IPS-15b (cell line): ENCODE results near the gene GPC6.
"Not testable (repeated sequence)": the region's sequence is repeated elsewhere in the genome, so short reads cannot be mapped to it uniquely, and the experiment has no call there.

Experiments
- H3K27me3 ChIP-seq: one replicate; pipeline ENCODE4 v1.6.1; 2013; ENCODE audit warnings: low read length; ENCODE audit not compliant: control insufficient read depth, insufficient read depth
- H3K36me3 ChIP-seq: one replicate; pipeline ENCODE4 v1.6.1; 2013; ENCODE audit warnings: low read length; ENCODE audit not compliant: control insufficient read depth, insufficient read depth
- H3K4me1 ChIP-seq: one replicate; pipeline ENCODE4 v1.6.1; 2013; ENCODE audit warnings: mild to moderate bottlenecking, low read length; ENCODE audit not compliant: control insufficient read depth, insufficient read depth
- H3K4me3 ChIP-seq: one replicate; pipeline ENCODE4 v1.5.1; 2013; ENCODE audit warnings: low read depth, low read length
- H3K9ac ChIP-seq: one replicate; pipeline ENCODE4 v1.6.1; 2013; ENCODE audit warnings: low read depth, mild to moderate bottlenecking, low read length
- H3K9me3 ChIP-seq: one replicate; pipeline ENCODE4 v1.6.1; 2013; ENCODE audit warnings: mild to moderate bottlenecking, low read length; ENCODE audit not compliant: control insufficient read depth, insufficient read depth

Gene GPC6

GRCh38 chr13:94343687-94344086, 1117.1 kb downstream of the GPC6 start:
- H3K36me3 ChIP-seq, H3K4me3 ChIP-seq, H3K9ac ChIP-seq, H3K9me3 ChIP-seq, H3K27me3 ChIP-seq: not testable (repeated sequence)
- peaks cover 10% of the 10 kb centered on the region for H3K4me1 ChIP-seq

- H3K9ac ChIP-seq = no peak overlapping the region
- H3K4me3 ChIP-seq = no peak overlapping the region
- no peaks in the 10 kb centered on the region for H3K36me3 ChIP-seq
- H3K27me3 ChIP-seq = no peaks in the 10 kb centered on the region
- no peaks in the 10 kb centered on the region for H3K9me3 ChIP-seq
- H3K4me1 ChIP-seq = peaks cover 10% of the 10 kb centered on the region
Measured at GRCh38 chr13:94344126-94344818, 1117.7 kb downstream of the GPC6 start.

DNA sequence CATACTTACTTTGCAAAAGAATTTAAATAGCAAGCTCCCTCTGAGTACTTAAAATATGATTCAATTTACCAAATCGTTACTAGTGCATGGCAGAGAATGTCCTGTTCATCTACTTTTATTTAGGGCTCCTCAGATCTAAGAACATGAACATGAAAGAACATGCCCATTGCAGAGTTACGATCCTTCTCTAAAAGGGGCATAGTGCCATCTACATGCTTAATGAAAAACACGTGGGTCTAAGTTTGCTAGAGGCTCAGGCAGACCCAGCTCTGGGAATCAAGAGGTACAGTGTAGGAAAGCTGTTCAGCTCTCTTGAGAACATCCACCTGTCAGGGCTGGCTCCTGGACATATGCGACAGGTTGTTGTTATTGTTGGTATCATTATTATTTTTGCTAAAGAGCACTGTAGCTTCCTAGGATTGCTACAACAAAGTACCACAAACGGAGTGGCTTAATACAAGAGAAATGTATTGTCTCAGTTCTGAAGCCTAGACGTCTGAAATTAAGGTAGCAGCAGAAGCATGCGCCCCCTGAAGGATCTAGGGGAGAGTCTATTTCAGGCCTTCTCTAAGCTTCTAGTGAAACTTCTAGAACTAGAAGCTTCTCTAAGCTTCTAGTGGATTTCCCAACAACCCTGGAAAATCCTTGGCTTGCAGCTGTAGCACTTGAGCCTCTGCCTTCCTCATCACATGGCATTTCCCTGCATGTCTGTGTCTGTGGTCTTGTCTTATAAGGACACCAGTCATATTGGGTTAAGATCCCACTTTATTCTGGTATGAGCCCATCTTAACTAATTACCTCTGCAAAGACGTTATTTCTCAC, 1119.0 kb downstream of the GPC6 start:
- Histone ChIP-seq H3K9ac (no peak overlapping the region), H3K4me3 (no peak overlapping the region), H3K27me3 (no peaks in the 10 kb centered on the region), H3K36me3 (no peaks in the 10 kb centered on the region), H3K4me1 (peaks cover 10% of the 10 kb centered on the region), H3K9me3 (no peaks in the 10 kb centered on the region)

- H3K36me3 ChIP-seq = no peaks in the 10 kb centered on the region
- H3K4me1 ChIP-seq = peaks cover 10% of the 10 kb centered on the region
- no peak overlapping the region for H3K4me3 ChIP-seq
- H3K27me3 ChIP-seq = no peaks in the 10 kb centered on the region
- H3K9me3 ChIP-seq = no peaks in the 10 kb centered on the region
- no peak overlapping the region for H3K9ac ChIP-seq
Measured at GRCh38 chr13:94346261-94347019, 1119.8 kb downstream of the GPC6 start.

DNA sequence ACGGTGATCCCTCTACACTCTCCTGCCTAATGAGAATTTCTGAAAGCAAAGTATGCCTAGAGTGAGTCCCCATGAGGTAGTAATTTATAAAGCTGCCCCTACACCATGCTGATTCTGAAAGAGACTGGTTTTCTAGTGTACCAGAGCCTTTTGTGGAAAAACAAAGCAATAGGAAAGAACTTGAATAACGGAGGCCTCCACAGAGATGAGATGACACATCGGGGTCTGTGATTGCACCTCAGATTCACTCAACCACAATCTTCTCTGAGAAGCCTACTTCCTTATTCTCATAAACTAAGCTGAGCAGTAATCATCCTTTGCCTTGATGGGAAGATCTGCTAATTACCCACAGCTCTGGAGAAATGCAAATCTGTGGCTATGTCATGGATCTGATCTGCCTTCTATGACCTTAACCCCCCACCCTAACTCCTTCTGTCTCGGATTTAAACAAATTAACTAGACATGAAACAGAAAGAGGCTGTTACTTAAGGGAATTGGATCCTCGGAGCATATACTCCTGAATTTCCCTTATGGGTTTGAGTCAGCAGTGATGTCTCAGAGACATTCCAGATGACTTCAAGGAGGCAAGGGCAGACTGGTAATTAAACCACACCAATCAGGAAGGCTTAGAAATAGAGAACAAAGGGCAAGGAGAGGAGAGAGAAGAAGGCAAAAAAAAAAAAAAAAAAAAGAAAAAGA, 1124.8 kb downstream of the GPC6 start:
- no peaks in the 10 kb centered on the region for H3K4me1 ChIP-seq
- no peak overlapping the region for H3K4me3 ChIP-seq
- H3K36me3 ChIP-seq = no peaks in the 10 kb centered on the region
- H3K27me3 ChIP-seq = no peaks in the 10 kb centered on the region
- no peak overlapping the region for H3K9ac ChIP-seq
- no peaks in the 10 kb centered on the region for H3K9me3 ChIP-seq

- no peak overlapping the region for H3K9ac ChIP-seq
- H3K36me3 ChIP-seq = no peaks in the 10 kb centered on the region
- no peaks in the 10 kb centered on the region for H3K27me3 ChIP-seq
- H3K9me3 ChIP-seq = no peaks in the 10 kb centered on the region
- no peaks in the 10 kb centered on the region for H3K4me1 ChIP-seq
- H3K4me3 ChIP-seq = no peak overlapping the region
Measured at GRCh38 chr13:94352057-94352456, 1125.5 kb downstream of the GPC6 start.

DNA sequence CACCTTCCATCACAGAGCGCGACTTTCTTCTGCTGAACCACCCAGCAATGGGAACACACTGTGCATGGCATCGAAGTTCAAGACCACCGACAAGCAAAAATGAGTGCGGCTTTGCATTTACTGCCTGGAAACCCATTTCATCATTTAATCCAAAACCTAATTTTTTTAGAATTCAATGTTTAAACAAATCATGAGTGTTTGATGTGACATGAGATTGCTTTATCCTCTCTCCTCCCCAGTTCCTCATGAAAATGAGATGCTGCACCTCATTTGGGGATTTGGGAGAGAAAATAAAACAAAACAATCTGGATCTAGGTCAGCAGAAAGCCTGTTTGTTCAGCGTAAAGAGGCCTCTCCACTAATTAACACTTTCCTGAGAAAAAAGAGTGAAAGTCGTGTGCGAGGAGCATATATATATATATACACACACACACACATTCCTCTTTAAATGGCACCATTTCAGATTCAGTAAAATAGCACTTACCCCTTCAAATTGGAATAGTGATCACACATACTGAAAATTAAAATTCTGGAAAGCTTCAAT, 1126.6 kb downstream of the GPC6 start:
- no peaks in the 10 kb centered on the region for H3K4me1 ChIP-seq
- no peak overlapping the region for H3K9ac ChIP-seq
- H3K36me3 ChIP-seq = no peaks in the 10 kb centered on the region
- H3K9me3 ChIP-seq = no peaks in the 10 kb centered on the region
- H3K27me3 ChIP-seq = no peaks in the 10 kb centered on the region
- no peak overlapping the region for H3K4me3 ChIP-seq

- Histone ChIP-seq H3K9ac (no peak overlapping the region), H3K9me3 (no peaks in the 10 kb centered on the region), H3K4me3 (no peak overlapping the region), H3K36me3 (no peaks in the 10 kb centered on the region), H3K4me1 (no peaks in the 10 kb centered on the region), H3K27me3 (no peaks in the 10 kb centered on the region)
Measured at GRCh38 chr13:94359875-94360274, 1133.3 kb downstream of the GPC6 start.

DNA sequence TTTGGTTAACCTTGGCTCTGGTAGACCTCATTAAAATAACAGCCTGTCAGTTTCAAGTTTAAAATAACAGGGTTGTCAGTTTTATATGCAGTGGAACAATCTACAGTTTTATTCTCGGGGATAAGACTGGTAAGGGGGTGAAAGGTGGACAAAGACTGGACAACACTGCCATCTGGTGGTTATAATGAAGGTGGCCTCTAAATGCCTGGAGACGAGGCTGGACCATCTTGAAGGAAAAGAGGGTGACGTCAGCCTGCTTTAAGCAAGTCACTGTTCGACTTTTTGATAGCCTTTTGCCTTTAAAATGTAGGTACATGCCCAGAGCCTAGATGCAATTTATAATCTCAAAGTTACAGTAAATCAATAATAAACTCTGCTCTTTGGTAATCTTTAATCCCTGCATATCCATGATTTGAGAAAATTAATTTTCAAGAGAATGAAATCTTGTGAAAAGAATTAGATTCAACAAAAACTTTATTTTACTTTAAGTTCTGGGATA, 1135.9 kb downstream of the GPC6 start:
- Histone ChIP-seq H3K4me1 (no peaks in the 10 kb centered on the region), H3K9me3 (no peaks in the 10 kb centered on the region), H3K4me3 (no peak overlapping the region), H3K9ac (no peak overlapping the region), H3K36me3 (no peaks in the 10 kb centered on the region), H3K27me3 (no peaks in the 10 kb centered on the region)

DNA sequence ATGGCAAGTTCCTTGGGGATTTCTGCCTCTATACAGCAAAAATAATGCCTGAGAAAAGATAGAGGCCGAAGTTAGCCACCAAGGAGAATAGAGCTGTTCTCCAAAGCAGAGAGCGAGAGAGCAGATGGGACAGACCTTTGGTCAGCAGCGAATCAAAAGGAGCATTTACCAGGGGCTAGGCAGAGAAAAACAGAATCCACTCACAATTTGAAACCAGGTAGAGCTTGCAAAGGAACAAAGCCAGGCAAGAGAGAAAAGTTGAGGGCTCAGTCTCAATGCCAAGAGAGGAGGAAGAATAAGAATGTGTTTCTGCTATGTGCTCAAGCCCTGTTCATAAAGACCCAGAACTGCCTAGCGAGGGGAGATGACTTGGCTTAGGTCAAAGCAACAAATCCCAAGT, 1140.1 kb downstream of the GPC6 start:
- H3K4me3 ChIP-seq = no peak overlapping the region
- H3K27me3 ChIP-seq = no peaks in the 10 kb centered on the region
- H3K4me1 ChIP-seq = no peaks in the 10 kb centered on the region
- H3K36me3 ChIP-seq = no peaks in the 10 kb centered on the region
- no peaks in the 10 kb centered on the region for H3K9me3 ChIP-seq
- no peak overlapping the region for H3K9ac ChIP-seq

GRCh38 chr13:94369972-94370436, 1143.4 kb downstream of the GPC6 start:
- no peak overlapping the region for H3K4me3 ChIP-seq
- no peaks in the 10 kb centered on the region for H3K36me3 ChIP-seq
- no peaks in the 10 kb centered on the region for H3K27me3 ChIP-seq

More at GRCh38 chr13:94369972-94370436, 1143.4 kb downstream of the GPC6 start:
- no peaks in the 10 kb centered on the region for H3K9me3 ChIP-seq
- no peaks in the 10 kb centered on the region for H3K4me1 ChIP-seq
- no peak overlapping the region for H3K9ac ChIP-seq
